ENCODE measurements around the gene STEAP2. TPM values are rescaled to one million over a fixed set of nuclear protein-coding genes. Genes with fewer than 3 reads are reported as not detected.

STEAP2 gene
- total and polyA plus RNA-seq, 2 donors (not counting 3 experiments of a cell fraction or from before 2014, with no cell fraction given) = 4.2 to 4.6 TPM

- no peak for FAIRE-seq
Observed at GRCh38 chr7:90225181-90225580, 13.6 kb downstream of the STEAP2 start.

More at GRCh38 chr7:90225181-90225580, 13.6 kb downstream of the STEAP2 start:
- Histone ChIP-seq H3K4me3 (replicated peaks in 1 of 3; ENCODE audit: insufficient read depth in 1 of 3, low read depth in 1 of 3, low read length in 3 of 3) (no peak overlapping the region), H3K9ac (replicated peaks; ENCODE audit: extremely low read depth, insufficient read depth, low read length) (no peak overlapping the region), H3K27ac (ENCODE audit: insufficient read depth, low read depth, low read length) (no peak overlapping the region), H3K9me1 (replicated peaks; ENCODE audit: control insufficient read depth, extremely low read depth, insufficient read depth, low read length) (no peaks in the 10 kb centered on the region), H3K36me3 (ENCODE audit: control insufficient read depth in 2 of 2, extremely low read depth in 1 of 2, insufficient read depth in 2 of 2, low read length in 2 of 2) (no peaks in the 10 kb centered on the region), H2AFZ (ENCODE audit: low read depth, low read length) (no peak overlapping the region), H3K4me1 (ENCODE audit: control insufficient read depth, extremely low read depth, insufficient read depth, low read length) (no peaks in the 10 kb centered on the region), H3K4me2 (ENCODE audit: insufficient read depth, low read length) (no peak overlapping the region), H4K20me1 (replicated peaks; ENCODE audit: control insufficient read depth, extremely low read depth, insufficient read depth, low read length) (no peaks in the 10 kb centered on the region), H3K9me3 (replicated peaks; ENCODE audit: control insufficient read depth, insufficient read depth, low read length) (no peaks in the 10 kb centered on the region), H3K27me3 (ENCODE audit: control insufficient read depth in 2 of 2, insufficient read depth in 2 of 2, low read length in 2 of 2) (no peaks in the 10 kb centered on the region), H3K79me2 (ENCODE audit: control insufficient read depth, insufficient read depth, low read length) (no peaks in the 10 kb centered on the region)
- DNase-seq (ENCODE audit: low read depth, low spot score) = no peak
- ChIA-PET CTCF (no interaction called here), POLR2A (no interaction called here)
- intact Hi-C loops (cut with micrococcal nuclease) = no loop called here
- no TSS peak for BruUV-seq (replicated peaks)
- dilution Hi-C loops (cut with MboI; ENCODE audit: extremely low pct_ligation_motif_present, low sequenced_read_pairs) = no loop called here
- no peak for TF ChIP-seq JUN (IDR thresholded peaks at IDR 0.05; ENCODE audit: borderline replicate concordance, insufficient read depth, insufficient read length, low read depth)
- no peak for TF ChIP-seq EZH2 (IDR thresholded peaks at IDR 0.05; ENCODE audit: borderline replicate concordance, low read depth, low read length, severe bottlenecking)
- TF ChIP-seq GATA2 (IDR thresholded peaks at IDR 0.05; ENCODE audit: insufficient read depth, insufficient read length, low read depth, low read length) = no peak
- no peak for TF ChIP-seq MAX (IDR thresholded peaks at IDR 0.05; ENCODE audit: insufficient read depth, insufficient read length)
- TF ChIP-seq CTCF (IDR thresholded peaks at IDR 0.05; ENCODE audit: extremely low read depth in 1 of 2, insufficient read depth in 1 of 2, low read depth in 1 of 2, low read length in 2 of 2) = no peak
- no peak for TF ChIP-seq MYC (IDR thresholded peaks at IDR 0.05; ENCODE audit: low read depth, low read length)
- no peak for TF ChIP-seq POLR2AphosphoS5 (IDR thresholded peaks at IDR 0.05; ENCODE audit: insufficient read depth, low read depth, low read length)
- no peak for TF ChIP-seq POLR2A (IDR thresholded peaks at IDR 0.05; ENCODE audit: low read depth, low read length)
- TF ChIP-seq FOS (IDR thresholded peaks at IDR 0.05; ENCODE audit: borderline replicate concordance, insufficient read depth, low read length) = no peak
